ENCODE measurements around the gene TRAF3IP1.
"Not testable (repeated sequence)": the region's sequence is repeated elsewhere in the genome, so short reads cannot be mapped to it uniquely, and the experiment has no call there.

TRAF3IP1 gene

GRCh38 chr2:238325694-238326093, 5.4 kb downstream of the TRAF3IP1 start:
- no peak for DNase-seq (ENCODE audit: low spot score)
- no peak for TF ChIP-seq CTCF (IDR thresholded peaks at IDR 0.05)
- Histone ChIP-seq H3K4me3 (no peak overlapping the region), H3K27ac (no peak overlapping the region)

GRCh38 chr2:238326801-238327365, 6.6 kb downstream of the TRAF3IP1 start:
- DNase-seq (ENCODE audit: low spot score) = no peak
- no peak for TF ChIP-seq CTCF (IDR thresholded peaks at IDR 0.05)
- H3K27ac ChIP-seq = no peak overlapping the region
- no peak overlapping the region for H3K4me3 ChIP-seq

- TF ChIP-seq CTCF (IDR thresholded peaks at IDR 0.05) = no peak
- Histone ChIP-seq H3K27ac (no peak overlapping the region), H3K4me3 (no peak overlapping the region)
- no peak for DNase-seq (ENCODE audit: low spot score)
Observed at GRCh38 chr2:238327751-238328150, 7.4 kb downstream of the TRAF3IP1 start.

DNA sequence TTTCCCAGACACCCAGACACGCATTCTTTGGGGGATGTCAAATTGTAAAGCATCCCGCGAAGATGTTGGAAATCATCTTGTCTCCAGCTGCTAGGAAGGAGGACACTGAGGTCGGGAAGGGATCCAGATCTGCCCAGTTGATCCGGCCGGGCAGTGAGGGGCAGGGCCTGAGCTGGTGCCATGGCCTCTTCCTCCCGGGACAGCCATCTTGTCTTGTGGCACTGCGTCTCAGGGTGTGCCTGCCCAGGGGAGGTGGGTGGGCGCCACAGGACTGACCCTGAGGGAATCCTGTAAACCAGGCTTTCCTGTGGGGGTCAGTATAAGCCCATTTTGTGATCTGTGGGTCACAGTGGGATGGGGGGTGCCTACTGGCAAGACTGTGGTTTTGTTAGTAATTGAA, 10.1 kb downstream of the TRAF3IP1 start:
- no peak overlapping the region for H3K4me3 ChIP-seq
- no peak for TF ChIP-seq CTCF (IDR thresholded peaks at IDR 0.05)
- no peak for DNase-seq (ENCODE audit: low spot score)
- H3K27ac ChIP-seq = no peak overlapping the region

DNA sequence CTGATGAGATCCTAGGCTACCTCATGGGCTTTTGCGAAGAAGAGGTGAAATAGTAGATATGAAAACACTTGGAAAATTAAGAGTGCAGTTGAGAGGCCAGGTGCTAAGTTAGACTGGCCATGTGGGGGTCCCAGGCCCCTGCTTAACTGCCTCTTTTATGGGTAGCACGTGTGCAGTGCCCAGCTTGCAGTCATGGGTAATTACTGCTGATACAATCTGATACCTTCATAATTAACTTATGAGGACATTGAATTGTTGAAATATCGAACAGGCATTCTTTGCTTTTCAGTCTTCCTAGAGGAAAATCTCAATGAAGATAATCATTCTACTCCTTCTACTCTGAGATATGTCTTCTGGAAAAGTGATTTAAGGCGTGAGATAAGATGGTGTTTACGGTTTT, 11.6 kb downstream of the TRAF3IP1 start:
- TF ChIP-seq CTCF (IDR thresholded peaks at IDR 0.05) = no peak
- Histone ChIP-seq H3K27ac (no peak overlapping the region), H3K4me3 (no peak overlapping the region)
- DNase-seq (ENCODE audit: low spot score) = no peak

- no peak for DNase-seq (ENCODE audit: low spot score)
- Histone ChIP-seq H3K4me3 (no peak overlapping the region), H3K27ac (no peak overlapping the region)
- no peak for TF ChIP-seq CTCF (IDR thresholded peaks at IDR 0.05)
Observed at GRCh38 chr2:238334885-238335284, 14.6 kb downstream of the TRAF3IP1 start.

DNA sequence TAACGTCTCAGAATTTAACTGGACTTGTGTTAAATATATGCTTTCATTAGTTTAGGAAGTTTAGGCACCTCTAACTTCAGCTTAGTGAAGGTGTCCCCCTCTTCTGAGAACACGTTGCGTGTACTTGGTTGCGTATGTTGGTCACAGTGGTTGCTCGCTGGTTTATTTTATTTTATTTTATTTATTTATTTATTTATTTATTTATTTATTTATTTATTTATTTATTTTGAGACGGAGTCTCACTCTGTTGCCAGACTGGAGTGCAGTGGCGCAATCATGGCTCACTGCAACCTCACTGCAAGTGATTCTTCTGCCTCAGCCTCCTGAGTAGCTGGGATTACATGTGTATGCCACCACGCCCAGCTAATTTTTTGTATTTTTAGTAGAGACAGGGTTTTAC, 15.3 kb downstream of the TRAF3IP1 start:
- H3K27ac ChIP-seq; H3K4me3 ChIP-seq; DNase-seq (ENCODE audit: low spot score): not testable (repeated sequence)

DNA sequence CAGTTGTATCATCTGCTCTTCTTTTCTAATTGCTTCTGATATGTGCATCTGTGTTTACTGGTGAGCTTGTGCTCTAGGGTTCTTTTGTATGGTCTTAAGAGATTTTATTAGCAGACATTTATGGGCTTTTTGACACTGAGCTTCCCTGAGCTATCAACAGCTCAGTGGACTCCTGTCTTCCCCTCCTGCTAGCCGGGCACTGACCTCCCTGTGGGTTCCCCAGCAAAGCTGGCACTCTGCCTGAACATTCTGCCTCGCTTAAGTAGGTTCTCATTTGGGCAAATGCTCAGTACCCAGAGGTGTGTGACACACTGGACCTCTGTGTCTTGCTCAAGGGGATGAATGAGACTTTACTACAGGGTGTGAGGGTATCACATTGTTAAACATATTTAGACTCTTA, 15.8 kb downstream of the TRAF3IP1 start:
- DNase-seq (ENCODE audit: low spot score) = no peak
- no peak for TF ChIP-seq CTCF (IDR thresholded peaks at IDR 0.05)
- no peak overlapping the region for H3K27ac ChIP-seq
- no peak overlapping the region for H3K4me3 ChIP-seq
